ENCODE data around the gene GDF11. TPM values are rescaled to one million over a fixed set of nuclear protein-coding genes. Genes with fewer than 3 reads are reported as not detected.

Gene GDF11
- total RNA-seq, 1 experiment from 2014 or later: 9.4 TPM

DNA sequence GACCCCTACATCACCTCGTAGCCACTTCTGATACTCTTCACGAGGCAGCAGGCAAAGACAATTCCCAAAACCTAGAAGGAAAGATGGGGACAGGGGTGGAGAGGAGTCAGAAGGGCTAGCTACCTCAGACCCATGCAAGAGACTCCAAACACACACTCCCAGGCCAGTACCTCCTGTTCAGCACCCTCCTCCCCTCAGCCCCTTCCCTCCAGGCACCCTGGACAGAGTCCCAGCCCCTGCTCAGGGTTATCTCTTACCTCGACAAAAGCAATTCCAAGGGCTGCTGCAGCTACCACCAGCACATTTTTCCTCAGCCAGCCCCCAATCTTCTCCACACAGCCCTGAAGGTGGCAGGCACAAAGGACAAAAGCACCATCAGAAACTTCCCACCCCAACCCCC is 17.4 kb upstream of the GDF11 start:
- peaks cover 34% of the 10 kb centered on the region for H4K20me1 ChIP-seq (ENCODE audit: insufficient read depth)
- intact Hi-C loops (cut with micrococcal nuclease; ENCODE audit: unreplicated experiment): loop anchor here (10.0 kb wide), 1 partner anchor 731 kb away; no protein-coding TSS in a partner anchor
- H3K79me2 ChIP-seq (ENCODE audit: low read depth): peaks cover 21% of the 10 kb centered on the region
- peaks cover 67% of the 10 kb centered on the region for H3F3A ChIP-seq (ENCODE audit: insufficient read depth, low read depth)
- TF ChIP-seq EZH2 (IDR thresholded peaks at IDR 0.05; ENCODE audit: low read depth): no peak
- TF ChIP-seq, protein P1, sequence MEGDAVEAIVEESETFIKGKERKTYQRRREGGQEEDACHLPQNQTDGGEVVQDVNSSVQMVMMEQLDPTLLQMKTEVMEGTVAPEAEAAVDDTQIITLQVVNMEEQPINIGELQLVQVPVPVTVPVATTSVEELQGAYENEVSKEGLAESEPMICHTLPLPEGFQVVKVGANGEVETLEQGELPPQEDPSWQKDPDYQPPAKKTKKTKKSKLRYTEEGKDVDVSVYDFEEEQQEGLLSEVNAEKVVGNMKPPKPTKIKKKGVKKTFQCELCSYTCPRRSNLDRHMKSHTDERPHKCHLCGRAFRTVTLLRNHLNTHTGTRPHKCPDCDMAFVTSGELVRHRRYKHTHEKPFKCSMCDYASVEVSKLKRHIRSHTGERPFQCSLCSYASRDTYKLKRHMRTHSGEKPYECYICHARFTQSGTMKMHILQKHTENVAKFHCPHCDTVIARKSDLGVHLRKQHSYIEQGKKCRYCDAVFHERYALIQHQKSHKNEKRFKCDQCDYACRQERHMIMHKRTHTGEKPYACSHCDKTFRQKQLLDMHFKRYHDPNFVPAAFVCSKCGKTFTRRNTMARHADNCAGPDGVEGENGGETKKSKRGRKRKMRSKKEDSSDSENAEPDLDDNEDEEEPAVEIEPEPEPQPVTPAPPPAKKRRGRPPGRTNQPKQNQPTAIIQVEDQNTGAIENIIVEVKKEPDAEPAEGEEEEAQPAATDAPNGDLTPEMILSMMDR (conservative IDR thresholded peaks at IDR 0.05): no peak
- H2AFZ ChIP-seq: no peak overlapping the region
- no peaks in the 10 kb centered on the region for H3K9me3 ChIP-seq (ENCODE audit: insufficient read depth, low read depth)
- H3K36me3 ChIP-seq (ENCODE audit: low read depth): peaks cover 11% of the 10 kb centered on the region; the same call in 1 of the 2 replicates
- H3K27ac ChIP-seq: no peak overlapping the region
- no peak overlapping the region for H3K4me2 ChIP-seq
- CTCF ChIA-PET: no interaction called here
- no peaks in the 10 kb centered on the region for H3K9me2 ChIP-seq (ENCODE audit: insufficient read depth)
- H3K4me1 ChIP-seq (replicated peaks; ENCODE audit: insufficient read depth): peaks cover 43% of the 10 kb centered on the region
- no peaks in the 10 kb centered on the region for H3K27me3 ChIP-seq (ENCODE audit: insufficient read depth, low read depth)
- DNase-seq: no peak
- no peak overlapping the region for H3K4me3 ChIP-seq
- BruUV-seq (replicated peaks): no TSS peak
- POLR2A ChIA-PET (ENCODE audit: unreplicated experiment): no interaction called here

GRCh38 chr12:55726971-55727370 is 16.0 kb upstream of the GDF11 start:
- no peaks in the 10 kb centered on the region for H3K9me2 ChIP-seq (ENCODE audit: insufficient read depth)
- BruUV-seq (replicated peaks): no TSS peak
- H3K27me3 ChIP-seq (ENCODE audit: insufficient read depth, low read depth): no peaks in the 10 kb centered on the region
- no peaks in the 10 kb centered on the region for H3K9me3 ChIP-seq (ENCODE audit: insufficient read depth, low read depth)
- peak overlapping the region; percentile 83 for H3K4me2 ChIP-seq
- DNase-seq: peak in 1 of 2 experiments; percentile 22
- no peak for TF ChIP-seq EZH2 (IDR thresholded peaks at IDR 0.05; ENCODE audit: low read depth)
- TF ChIP-seq, protein P1 (conservative IDR thresholded peaks at IDR 0.05): no peak
- H3K27ac ChIP-seq: no peak overlapping the region
- H3K4me1 ChIP-seq (replicated peaks; ENCODE audit: insufficient read depth): peaks cover 31% of the 10 kb centered on the region
- CTCF ChIA-PET: no interaction called here
- H4K20me1 ChIP-seq (ENCODE audit: insufficient read depth): peaks cover 30% of the 10 kb centered on the region
- H3K4me3 ChIP-seq: peak overlapping the region; percentile 100
- H3K36me3 ChIP-seq (ENCODE audit: low read depth): peaks cover 11% of the 10 kb centered on the region; the same call in 1 of the 2 replicates
- intact Hi-C loops (cut with micrococcal nuclease; ENCODE audit: unreplicated experiment): loop anchor here (10.0 kb wide), 1 partner anchor 732 kb away; no protein-coding TSS in a partner anchor
- peaks cover 55% of the 10 kb centered on the region; the same call in 1 of the 2 replicates for H3F3A ChIP-seq (ENCODE audit: insufficient read depth, low read depth)
- H3K79me2 ChIP-seq (ENCODE audit: low read depth): peaks cover 21% of the 10 kb centered on the region
- POLR2A ChIA-PET (ENCODE audit: unreplicated experiment): no interaction called here
- H2AFZ ChIP-seq: no peak overlapping the region

- Histone ChIP-seq H3K27ac (peak overlapping the region; percentile 84), H3K4me3 (peak overlapping the region; percentile 100), H3F3A (ENCODE audit: insufficient read depth, low read depth) (peaks cover 47% of the 10 kb centered on the region; the same call in 1 of the 2 replicates), H3K9me2 (ENCODE audit: insufficient read depth) (no peaks in the 10 kb centered on the region), H3K79me2 (ENCODE audit: low read depth) (peaks cover 21% of the 10 kb centered on the region), H3K9me3 (ENCODE audit: insufficient read depth, low read depth) (no peaks in the 10 kb centered on the region), H2AFZ (peak overlapping the region; percentile 84), H4K20me1 (ENCODE audit: insufficient read depth) (peaks cover 30% of the 10 kb centered on the region), H3K4me2 (peak overlapping the region; percentile 83), H3K36me3 (ENCODE audit: low read depth) (peaks cover 11% of the 10 kb centered on the region; the same call in 1 of the 2 replicates), H3K27me3 (ENCODE audit: insufficient read depth, low read depth) (no peaks in the 10 kb centered on the region), H3K4me1 (replicated peaks; ENCODE audit: insufficient read depth) (peaks cover 30% of the 10 kb centered on the region)
- ChIA-PET CTCF (no interaction called here), POLR2A (ENCODE audit: unreplicated experiment) (no interaction called here)
- TF ChIP-seq EZH2 (IDR thresholded peaks at IDR 0.05; ENCODE audit: low read depth): no peak
- TF ChIP-seq, protein P1 (conservative IDR thresholded peaks at IDR 0.05): no peak
- intact Hi-C loops (cut with micrococcal nuclease; ENCODE audit: unreplicated experiment): loop anchor here (10.0 kb wide), 1 partner anchor 733 kb away; no protein-coding TSS in a partner anchor
- TSS peak; percentile 46 for BruUV-seq (replicated peaks)
- DNase-seq: peak; percentile 53 to 61
These were observed 15.2 kb upstream of the GDF11 start for GRCh38 chr12:55727643-55728185.

Data from PC-9 (cell line).